Astrocyte (in vitro differentiated cells and primary cell): ENCODE data around the gene ZNF862.

Experiments
- CTCF ChIP-seq: IDR thresholded peaks from 2 replicates; pipeline ENCODE4 v1.5.1; 2011; ENCODE audit warnings: low read depth, mild to moderate bottlenecking, inconsistent platforms, low read length, moderate library complexity; ENCODE audit not compliant: insufficient read depth
- EZH2 ChIP-seq: IDR thresholded peaks from 2 replicates; pipeline ENCODE4 v1.6.1; 2012; ENCODE audit warnings: mild to moderate bottlenecking, low read length, inconsistent platforms; ENCODE audit not compliant: insufficient read depth

GRCh38 chr7:149868623-149869290 is 30.6 kb downstream of the ZNF862 start:
- no peak for TF ChIP-seq CTCF
- TF ChIP-seq EZH2: no peak
